ENCODE results near the gene FMN1. TPM values are rescaled to one million over a fixed set of nuclear protein-coding genes. Genes with fewer than 3 reads are reported as not detected.

FMN1 gene
- total RNA-seq, 1 experiment from 2014 or later = 2.4 TPM

- H3K9ac ChIP-seq (ENCODE audit: low read length) = no peak overlapping the region
- H3K9me3 ChIP-seq (ENCODE audit: low read length) = no peaks in the 10 kb centered on the region
- H3K79me2 ChIP-seq (ENCODE audit: low read length) = no peaks in the 10 kb centered on the region
- no peaks in the 10 kb centered on the region for H4K20me1 ChIP-seq (ENCODE audit: low read length)
- no peaks in the 10 kb centered on the region for H3K27me3 ChIP-seq (ENCODE audit: low read length)
- H3K36me3 ChIP-seq (ENCODE audit: low read depth, low read length) = no peaks in the 10 kb centered on the region
- ATAC-seq (no peak), DNase-seq (no peak)
- no peak for TF ChIP-seq EZH2phosphoT487 (IDR thresholded peaks at IDR 0.05; ENCODE audit: borderline replicate concordance, low read length)
- TF ChIP-seq, protein P1, sequence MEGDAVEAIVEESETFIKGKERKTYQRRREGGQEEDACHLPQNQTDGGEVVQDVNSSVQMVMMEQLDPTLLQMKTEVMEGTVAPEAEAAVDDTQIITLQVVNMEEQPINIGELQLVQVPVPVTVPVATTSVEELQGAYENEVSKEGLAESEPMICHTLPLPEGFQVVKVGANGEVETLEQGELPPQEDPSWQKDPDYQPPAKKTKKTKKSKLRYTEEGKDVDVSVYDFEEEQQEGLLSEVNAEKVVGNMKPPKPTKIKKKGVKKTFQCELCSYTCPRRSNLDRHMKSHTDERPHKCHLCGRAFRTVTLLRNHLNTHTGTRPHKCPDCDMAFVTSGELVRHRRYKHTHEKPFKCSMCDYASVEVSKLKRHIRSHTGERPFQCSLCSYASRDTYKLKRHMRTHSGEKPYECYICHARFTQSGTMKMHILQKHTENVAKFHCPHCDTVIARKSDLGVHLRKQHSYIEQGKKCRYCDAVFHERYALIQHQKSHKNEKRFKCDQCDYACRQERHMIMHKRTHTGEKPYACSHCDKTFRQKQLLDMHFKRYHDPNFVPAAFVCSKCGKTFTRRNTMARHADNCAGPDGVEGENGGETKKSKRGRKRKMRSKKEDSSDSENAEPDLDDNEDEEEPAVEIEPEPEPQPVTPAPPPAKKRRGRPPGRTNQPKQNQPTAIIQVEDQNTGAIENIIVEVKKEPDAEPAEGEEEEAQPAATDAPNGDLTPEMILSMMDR (conservative IDR thresholded peaks at IDR 0.05; ENCODE audit: low read depth, low read length) = no peak
- no peak for TF ChIP-seq EZH2 (IDR thresholded peaks at IDR 0.05; ENCODE audit: low read length, unreplicated experiment)
- no peak overlapping the region for H3K27ac ChIP-seq (ENCODE audit: low read length)
- no peak overlapping the region for H2AFZ ChIP-seq (ENCODE audit: low read length)
- CTCF ChIA-PET = no interaction called here
- H3K4me2 ChIP-seq (ENCODE audit: low read length) = no peak overlapping the region
- POLR2A ChIA-PET (ENCODE audit: unreplicated experiment) = no interaction called here
- intact Hi-C loops (cut with micrococcal nuclease) = no loop called here
- BruUV-seq (replicated peaks) = no TSS peak
- H3K4me1 ChIP-seq (ENCODE audit: insufficient read depth, low read length) = no peaks in the 10 kb centered on the region
- no peaks in the 10 kb centered on the region for H3F3A ChIP-seq (ENCODE audit: low read length, unreplicated experiment)
- no peak overlapping the region for H3K4me3 ChIP-seq (ENCODE audit: low read length)
- H3K9me2 ChIP-seq (replicated peaks; ENCODE audit: low read length) = no peaks in the 10 kb centered on the region
These were observed 252.7 kb downstream of the FMN1 start for GRCh38 chr15:32941823-32942222.

GRCh38 chr15:32936976-32937375 is 257.5 kb downstream of the FMN1 start:
- Histone ChIP-seq H3K4me3 (ENCODE audit: low read length) (no peak overlapping the region), H3K36me3 (ENCODE audit: low read depth, low read length) (no peaks in the 10 kb centered on the region), H3K9me3 (ENCODE audit: low read length) (no peaks in the 10 kb centered on the region), H3K9me2 (replicated peaks; ENCODE audit: low read length) (no peaks in the 10 kb centered on the region), H3K27ac (ENCODE audit: low read length) (no peak overlapping the region), H4K20me1 (ENCODE audit: low read length) (no peaks in the 10 kb centered on the region), H3K4me1 (ENCODE audit: insufficient read depth, low read length) (no peaks in the 10 kb centered on the region), H3K27me3 (ENCODE audit: low read length) (no peaks in the 10 kb centered on the region), H3K79me2 (ENCODE audit: low read length) (no peaks in the 10 kb centered on the region), H3K4me2 (ENCODE audit: low read length) (no peak overlapping the region), H3K9ac (ENCODE audit: low read length) (no peak overlapping the region), H3F3A (ENCODE audit: low read length, unreplicated experiment) (no peaks in the 10 kb centered on the region), H2AFZ (ENCODE audit: low read length) (no peak overlapping the region)
- BruUV-seq (replicated peaks) = no TSS peak
- ChIA-PET CTCF (interaction anchor here (0.5 to 1.4 kb wide), 10 partner anchors 10 to 288 kb away, joined by 3 to 20 read pairs (median 4); no protein-coding TSS in a partner anchor), POLR2A (ENCODE audit: unreplicated experiment) (no interaction called here)
- ATAC-seq (no peak), DNase-seq (no peak)
- no peak for TF ChIP-seq EZH2 (IDR thresholded peaks at IDR 0.05; ENCODE audit: low read length, unreplicated experiment)
- no peak for TF ChIP-seq EZH2phosphoT487 (IDR thresholded peaks at IDR 0.05; ENCODE audit: borderline replicate concordance, low read length)
- TF ChIP-seq, protein P1 (conservative IDR thresholded peaks at IDR 0.05; ENCODE audit: low read depth, low read length) = no peak
- intact Hi-C loops (cut with micrococcal nuclease) = loop anchor here (1.0 kb wide), 2 partner anchors 9 to 275 kb away; no protein-coding TSS in a partner anchor

DNA sequence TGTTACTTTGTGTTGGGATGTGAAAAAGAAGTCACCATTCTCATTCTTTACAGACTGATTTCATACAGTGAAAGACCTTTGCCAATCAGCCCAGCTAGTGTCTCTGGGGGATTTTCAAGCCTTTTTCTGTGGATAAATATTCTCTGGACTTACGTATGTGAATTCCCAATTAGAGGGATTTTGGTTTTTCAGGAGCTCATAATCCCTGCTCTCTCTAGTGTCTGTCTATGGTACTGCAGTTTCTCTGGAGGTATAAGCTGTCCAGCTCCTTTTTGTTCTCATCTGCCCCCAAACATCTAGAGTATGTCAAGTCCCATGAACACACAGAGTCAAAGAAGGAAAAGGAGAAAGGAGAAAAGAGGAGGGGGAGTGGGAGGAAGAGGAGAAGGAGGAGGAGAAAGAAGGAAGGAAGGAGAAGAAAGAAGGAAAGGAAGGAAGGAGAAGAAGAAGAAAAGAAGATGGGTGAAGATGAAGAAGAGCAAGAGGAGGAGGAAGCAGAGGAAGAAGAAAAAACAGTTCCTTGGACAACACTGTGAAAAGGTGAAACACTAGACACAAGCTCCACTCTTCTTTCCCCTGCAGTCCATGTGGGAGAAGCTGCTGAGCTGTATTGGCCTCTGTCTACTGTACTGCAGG is 258.1 kb downstream of the FMN1 start:
- Histone ChIP-seq H4K20me1 (ENCODE audit: low read length) (no peaks in the 10 kb centered on the region), H2AFZ (ENCODE audit: low read length) (no peak overlapping the region), H3K9me3 (ENCODE audit: low read length) (no peaks in the 10 kb centered on the region), H3K4me3 (ENCODE audit: low read length) (no peak overlapping the region), H3K4me1 (ENCODE audit: insufficient read depth, low read length) (no peaks in the 10 kb centered on the region), H3K4me2 (ENCODE audit: low read length) (no peak overlapping the region), H3K27ac (ENCODE audit: low read length) (no peak overlapping the region), H3F3A (ENCODE audit: low read length, unreplicated experiment) (no peaks in the 10 kb centered on the region), H3K27me3 (ENCODE audit: low read length) (no peaks in the 10 kb centered on the region), H3K36me3 (ENCODE audit: low read depth, low read length) (no peaks in the 10 kb centered on the region), H3K9ac (ENCODE audit: low read length) (no peak overlapping the region), H3K9me2 (replicated peaks; ENCODE audit: low read length) (no peaks in the 10 kb centered on the region), H3K79me2 (ENCODE audit: low read length) (no peaks in the 10 kb centered on the region)
- DNase-seq (peak; percentile 65), ATAC-seq (peak; percentile 46; the same call in 1 of the 2 replicates)
- intact Hi-C loops (cut with micrococcal nuclease) = loop anchor here (1.0 kb wide), 2 partner anchors 10 to 274 kb away; no protein-coding TSS in a partner anchor
- BruUV-seq (replicated peaks) = no TSS peak
- POLR2A ChIA-PET (ENCODE audit: unreplicated experiment) = no interaction called here
- TF ChIP-seq, protein P1 (conservative IDR thresholded peaks at IDR 0.05; ENCODE audit: low read depth, low read length) = peak; percentile 80
- TF ChIP-seq EZH2 (IDR thresholded peaks at IDR 0.05; ENCODE audit: low read length, unreplicated experiment) (no peak), EZH2phosphoT487 (IDR thresholded peaks at IDR 0.05; ENCODE audit: borderline replicate concordance, low read length) (no peak)
- CTCF ChIA-PET = interaction anchor here (0.5 to 1.4 kb wide), 16 partner anchors 10 to 287 kb away, joined by 3 to 20 read pairs (median 4); no protein-coding TSS in a partner anchor

Data from PC-3 (cell line).